Skeletal muscle satellite cell (primary cell): Measurements from ENCODE around the gene PTPRG.

Source experiments
- H3K27me3 ChIP-seq: 2 replicates; pipeline ENCODE4 v1.7.0; 2013; ENCODE audit warnings: low read length; ENCODE audit not compliant: control insufficient read depth, insufficient read depth
- H3K36me3 ChIP-seq: 2 replicates; pipeline ENCODE4 v1.7.0; 2013; ENCODE audit warnings: mild to moderate bottlenecking, control low read depth, low read length; ENCODE audit not compliant: insufficient read depth
- H3K4me1 ChIP-seq: 2 replicates; pipeline ENCODE4 v1.7.0; 2013; ENCODE audit warnings: low read length; ENCODE audit not compliant: control insufficient read depth, insufficient read depth
- H3K4me2 ChIP-seq: 2 replicates; pipeline ENCODE4 v1.7.0; 2013; ENCODE audit warnings: mild to moderate bottlenecking, low read length
- H3K4me3 ChIP-seq: 2 replicates; pipeline ENCODE4 v1.7.0; 2013; ENCODE audit warnings: low read length
- H3K9ac ChIP-seq: 2 replicates; pipeline ENCODE4 v1.7.0; 2013; ENCODE audit warnings: mild to moderate bottlenecking, low read depth, low read length, moderate library complexity
- H3K9me3 ChIP-seq: replicated peaks from 2 replicates; pipeline ENCODE4 v1.7.0; 2013; ENCODE audit warnings: mild to moderate bottlenecking, control low read depth, low read length

The PTPRG gene

DNA sequence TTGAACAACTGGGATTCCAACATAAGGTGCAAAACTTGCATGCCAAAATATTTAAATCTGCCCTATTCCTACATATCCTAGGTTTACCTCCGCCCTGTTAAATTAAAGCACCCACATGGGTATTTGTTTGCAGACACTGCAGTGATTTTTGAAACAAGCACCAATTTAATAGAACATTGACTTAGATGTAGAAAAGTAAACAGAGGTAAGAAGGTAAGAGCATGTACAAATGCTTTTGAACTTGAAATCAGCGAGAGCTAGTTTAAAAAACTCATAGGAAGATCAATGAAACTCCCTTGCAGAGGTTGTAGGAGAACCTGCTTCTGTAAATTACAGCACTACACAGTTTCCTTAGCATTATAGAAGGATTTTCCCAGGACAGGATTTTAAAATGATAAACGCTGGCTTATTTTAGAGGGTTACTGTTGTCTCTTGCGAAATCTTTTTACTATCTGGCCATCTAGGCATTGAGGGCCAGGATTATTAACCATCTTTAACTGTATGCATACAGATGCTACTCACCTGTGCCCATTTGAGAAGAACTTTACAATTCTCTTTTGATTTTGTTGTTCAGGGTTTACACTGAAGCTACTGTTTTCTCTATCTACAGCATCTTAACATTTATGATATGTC lies 527.2 kb downstream of the PTPRG start:
- Histone ChIP-seq H3K4me2 (no peak overlapping the region), H3K4me1 (no peaks in the 10 kb centered on the region), H3K9ac (no peak overlapping the region), H3K4me3 (no peak overlapping the region), H3K27me3 (no peaks in the 10 kb centered on the region), H3K9me3 (no peaks in the 10 kb centered on the region), H3K36me3 (no peaks in the 10 kb centered on the region)

DNA sequence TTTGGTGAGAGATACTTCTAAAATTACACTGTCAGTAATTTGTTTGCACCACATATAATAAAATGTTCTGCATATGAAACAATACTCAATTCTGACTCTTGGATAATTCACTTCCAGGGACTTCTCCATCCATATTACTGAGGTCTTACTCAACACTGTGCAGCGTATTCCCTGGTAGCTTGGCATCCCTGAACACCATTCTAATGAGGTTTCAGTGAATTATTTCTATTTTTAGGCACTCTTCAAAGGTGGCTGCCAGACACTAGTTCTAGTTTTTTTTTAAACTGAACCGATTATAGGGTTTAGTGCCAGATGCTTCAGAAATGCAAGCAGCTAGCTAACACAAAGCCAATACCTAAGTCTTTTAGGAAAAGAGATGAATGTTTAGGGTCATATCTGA lies 528.7 kb downstream of the PTPRG start:
- no peak overlapping the region for H3K4me3 ChIP-seq
- no peak overlapping the region for H3K9ac ChIP-seq
- H3K4me2 ChIP-seq: no peak overlapping the region
- H3K27me3 ChIP-seq: no peaks in the 10 kb centered on the region
- no peaks in the 10 kb centered on the region for H3K9me3 ChIP-seq
- no peaks in the 10 kb centered on the region for H3K4me1 ChIP-seq
- no peaks in the 10 kb centered on the region for H3K36me3 ChIP-seq

DNA sequence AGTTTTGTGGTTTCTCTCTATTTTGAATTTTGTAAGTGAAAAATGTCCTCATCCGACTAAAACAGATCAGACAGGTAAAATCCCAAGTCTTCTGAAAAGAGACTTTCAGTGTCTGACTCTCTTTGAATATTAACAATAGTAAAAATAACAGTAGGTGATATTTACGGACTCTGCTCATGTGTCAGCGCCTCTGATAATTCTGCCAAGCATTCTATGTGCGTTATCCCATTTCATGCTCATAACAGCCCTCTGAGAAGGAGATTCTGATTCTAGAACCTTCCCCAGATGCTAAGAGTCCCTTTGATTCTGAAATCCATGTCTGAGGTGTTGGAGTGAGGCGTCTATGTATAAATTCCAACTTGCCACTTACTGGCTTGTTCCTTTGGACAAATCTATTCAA lies 529.1 kb downstream of the PTPRG start:
- H3K4me1 ChIP-seq: no peaks in the 10 kb centered on the region
- H3K4me2 ChIP-seq: no peak overlapping the region
- H3K9me3 ChIP-seq: no peaks in the 10 kb centered on the region
- no peaks in the 10 kb centered on the region for H3K36me3 ChIP-seq
- no peaks in the 10 kb centered on the region for H3K27me3 ChIP-seq
- H3K9ac ChIP-seq: no peak overlapping the region
- no peak overlapping the region for H3K4me3 ChIP-seq

DNA sequence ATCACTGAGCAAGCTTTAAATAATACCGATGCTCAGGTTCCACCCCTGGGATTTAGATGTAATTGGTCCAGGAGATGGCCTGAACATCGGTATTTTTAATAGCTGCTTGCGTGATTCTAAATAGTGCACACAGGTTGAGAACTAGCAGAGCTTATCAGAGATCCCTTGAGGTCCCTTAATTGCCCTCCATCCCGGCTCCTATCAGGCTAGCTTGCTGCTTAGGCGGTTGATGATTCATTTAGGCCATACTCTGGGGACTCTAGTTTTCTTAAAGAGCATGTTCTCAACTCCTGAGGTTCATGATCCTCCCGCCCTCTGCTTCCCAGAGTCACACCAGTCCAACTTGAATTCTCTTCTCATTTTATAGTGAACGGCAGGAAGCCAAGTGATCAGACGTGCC lies 531.7 kb downstream of the PTPRG start:
- Histone ChIP-seq H3K9ac (no peak overlapping the region), H3K4me3 (no peak overlapping the region), H3K27me3 (no peaks in the 10 kb centered on the region), H3K9me3 (no peaks in the 10 kb centered on the region), H3K36me3 (no peaks in the 10 kb centered on the region), H3K4me2 (no peak overlapping the region), H3K4me1 (peaks cover 5% of the 10 kb centered on the region)

DNA sequence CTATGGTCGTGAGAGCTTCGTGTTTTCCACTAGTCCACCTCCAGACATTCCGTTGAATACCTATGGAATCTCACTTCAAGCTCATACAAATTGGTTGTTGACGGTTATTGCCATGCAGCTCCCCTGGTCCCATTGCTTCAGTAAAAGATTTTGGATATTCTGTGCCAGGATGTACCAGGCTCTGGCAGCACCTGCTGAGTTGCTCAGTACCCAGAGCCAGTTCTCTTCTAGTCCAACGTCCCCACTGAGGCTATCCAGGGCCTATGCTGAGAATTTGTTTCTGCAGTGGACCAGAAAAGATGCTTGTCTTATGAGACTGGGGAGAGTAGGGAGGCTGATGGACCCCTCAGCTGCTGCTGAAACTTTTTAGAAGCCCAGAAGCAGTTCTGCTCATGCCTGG lies 533.1 kb downstream of the PTPRG start:
- no peaks in the 10 kb centered on the region for H3K9me3 ChIP-seq
- no peaks in the 10 kb centered on the region for H3K27me3 ChIP-seq
- peaks cover 5% of the 10 kb centered on the region for H3K4me1 ChIP-seq
- no peaks in the 10 kb centered on the region for H3K36me3 ChIP-seq
- no peak overlapping the region for H3K4me3 ChIP-seq
- no peak overlapping the region for H3K4me2 ChIP-seq
- H3K9ac ChIP-seq: no peak overlapping the region

DNA sequence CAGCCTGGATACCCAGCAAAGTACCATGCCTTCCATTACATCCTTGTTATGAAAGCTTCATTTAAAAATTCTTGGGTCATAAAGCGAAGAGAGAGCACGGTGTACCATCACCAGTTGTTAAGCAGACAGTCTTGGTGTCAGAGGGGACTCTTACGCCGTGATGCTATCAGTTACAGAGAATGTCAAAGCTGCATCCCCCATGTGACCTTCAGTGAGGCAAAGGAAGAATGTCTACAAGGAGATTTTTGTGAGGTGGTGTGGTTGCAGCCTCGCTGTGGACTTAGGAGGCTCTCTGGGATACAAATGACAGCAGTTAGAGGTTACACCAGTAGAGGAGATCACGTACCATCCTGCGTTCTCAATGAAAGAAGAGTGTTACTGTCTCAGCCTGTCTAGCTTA lies 533.7 kb downstream of the PTPRG start:
- H3K9me3 ChIP-seq: no peaks in the 10 kb centered on the region
- H3K27me3 ChIP-seq: no peaks in the 10 kb centered on the region
- no peak overlapping the region for H3K4me3 ChIP-seq
- peaks cover 5% of the 10 kb centered on the region for H3K4me1 ChIP-seq
- no peaks in the 10 kb centered on the region for H3K36me3 ChIP-seq
- H3K9ac ChIP-seq: no peak overlapping the region
- no peak overlapping the region for H3K4me2 ChIP-seq

DNA sequence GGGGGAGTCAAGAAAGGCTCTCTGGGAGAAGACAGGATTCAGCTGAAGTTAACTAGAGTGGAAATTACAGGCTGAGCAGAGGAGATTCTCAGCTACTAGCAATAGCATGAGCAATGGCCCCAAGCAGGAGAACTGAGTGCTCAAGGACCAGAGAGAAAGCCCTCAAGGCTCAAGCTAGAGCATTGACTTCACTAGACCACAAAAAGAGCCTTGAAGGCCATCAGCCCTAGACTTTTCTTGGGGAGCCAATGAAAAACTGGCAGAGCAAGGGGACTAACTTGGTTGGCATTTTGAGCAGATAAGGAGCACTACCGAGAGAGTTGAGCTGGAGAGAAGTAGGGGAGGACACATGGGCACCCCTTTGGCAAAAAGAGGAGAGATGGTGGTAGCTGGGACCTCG lies 534.4 kb downstream of the PTPRG start:
- Histone ChIP-seq H3K27me3 (no peaks in the 10 kb centered on the region), H3K4me3 (no peak overlapping the region), H3K9ac (no peak overlapping the region), H3K9me3 (no peaks in the 10 kb centered on the region), H3K4me2 (no peak overlapping the region), H3K4me1 (peaks cover 5% of the 10 kb centered on the region), H3K36me3 (no peaks in the 10 kb centered on the region)

DNA sequence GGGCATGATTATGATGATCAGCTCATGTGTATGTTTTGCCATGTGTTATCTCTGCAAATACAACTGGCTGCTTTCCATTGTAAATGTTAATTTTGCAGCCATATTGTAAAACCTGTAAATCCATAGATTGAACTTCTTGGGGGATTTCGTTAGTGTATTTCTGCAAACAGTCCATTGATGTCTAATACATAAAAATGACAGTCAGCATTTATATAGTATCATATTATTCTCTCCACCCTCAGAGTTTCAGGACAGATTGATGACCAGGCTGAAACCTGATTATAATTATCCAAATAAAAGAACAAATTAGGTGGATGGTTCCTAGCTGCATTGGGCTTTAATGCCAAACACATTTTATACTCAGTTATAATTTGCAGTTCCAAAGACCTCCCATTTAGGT lies 535.1 kb downstream of the PTPRG start:
- no peak overlapping the region for H3K9ac ChIP-seq
- no peaks in the 10 kb centered on the region for H3K36me3 ChIP-seq
- no peaks in the 10 kb centered on the region for H3K9me3 ChIP-seq
- H3K4me2 ChIP-seq: no peak overlapping the region
- H3K27me3 ChIP-seq: no peaks in the 10 kb centered on the region
- H3K4me3 ChIP-seq: no peak overlapping the region
- peaks cover 5% of the 10 kb centered on the region for H3K4me1 ChIP-seq

DNA sequence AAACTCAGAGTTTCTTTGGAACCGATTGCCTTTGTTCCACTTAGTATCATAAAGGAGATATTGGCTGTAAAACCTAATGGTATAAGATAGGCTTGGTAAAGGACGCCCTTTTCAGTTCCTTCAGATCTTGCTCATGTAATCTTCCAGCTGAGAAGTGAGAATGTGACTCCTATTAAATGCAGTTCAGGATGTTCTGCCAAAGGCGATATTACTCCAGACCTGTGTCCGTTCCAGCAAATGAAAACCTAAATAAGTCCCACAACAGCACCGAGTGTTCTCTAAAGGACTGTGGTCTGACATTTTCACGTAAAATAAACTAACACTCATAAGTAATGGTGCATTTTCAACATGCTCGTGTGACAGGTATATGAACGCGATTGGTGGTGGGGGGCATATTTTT lies 535.8 kb downstream of the PTPRG start:
- no peaks in the 10 kb centered on the region for H3K9me3 ChIP-seq
- H3K4me1 ChIP-seq: peaks cover 5% of the 10 kb centered on the region
- no peak overlapping the region for H3K9ac ChIP-seq
- H3K27me3 ChIP-seq: no peaks in the 10 kb centered on the region
- no peak overlapping the region for H3K4me3 ChIP-seq
- no peak overlapping the region for H3K4me2 ChIP-seq
- H3K36me3 ChIP-seq: no peaks in the 10 kb centered on the region

DNA sequence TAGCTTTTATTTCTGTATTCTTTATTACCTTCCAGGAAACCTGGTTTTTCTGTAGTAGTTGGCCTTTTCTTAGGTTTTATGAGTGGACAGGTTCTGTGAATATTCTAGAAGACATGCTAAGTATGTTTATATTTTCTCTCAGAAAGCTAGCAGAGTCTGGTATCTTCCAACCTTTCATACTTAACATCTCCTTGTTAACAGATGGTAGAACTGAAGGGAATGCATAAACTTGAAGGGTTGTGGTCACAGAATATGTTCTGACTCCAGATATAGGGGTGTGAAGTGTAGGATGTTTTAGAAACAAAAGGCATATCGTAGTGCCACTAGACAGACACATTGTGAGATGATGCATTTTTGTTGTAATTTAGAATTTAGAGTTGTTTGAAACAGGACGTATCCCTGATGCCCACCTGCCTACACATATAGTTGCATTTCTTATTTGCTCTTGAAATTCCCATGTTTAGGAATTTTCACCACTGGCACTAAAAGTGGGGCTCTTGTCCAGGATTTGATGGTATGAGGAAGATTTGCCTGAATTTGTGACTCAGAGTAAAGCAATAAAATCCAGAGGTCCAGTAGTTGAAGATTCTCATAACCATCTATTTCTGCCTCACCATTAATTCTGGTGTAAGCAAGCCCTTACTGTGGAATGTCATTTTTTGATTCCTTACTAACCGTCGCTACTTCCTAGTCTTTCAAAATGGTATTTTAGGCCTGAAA lies 537.4 kb downstream of the PTPRG start:
- Histone ChIP-seq H3K9me3 (no peaks in the 10 kb centered on the region), H3K36me3 (no peaks in the 10 kb centered on the region), H3K27me3 (no peaks in the 10 kb centered on the region), H3K4me2 (no peak overlapping the region), H3K4me1 (peaks cover 5% of the 10 kb centered on the region), H3K9ac (no peak overlapping the region), H3K4me3 (no peak overlapping the region)

DNA sequence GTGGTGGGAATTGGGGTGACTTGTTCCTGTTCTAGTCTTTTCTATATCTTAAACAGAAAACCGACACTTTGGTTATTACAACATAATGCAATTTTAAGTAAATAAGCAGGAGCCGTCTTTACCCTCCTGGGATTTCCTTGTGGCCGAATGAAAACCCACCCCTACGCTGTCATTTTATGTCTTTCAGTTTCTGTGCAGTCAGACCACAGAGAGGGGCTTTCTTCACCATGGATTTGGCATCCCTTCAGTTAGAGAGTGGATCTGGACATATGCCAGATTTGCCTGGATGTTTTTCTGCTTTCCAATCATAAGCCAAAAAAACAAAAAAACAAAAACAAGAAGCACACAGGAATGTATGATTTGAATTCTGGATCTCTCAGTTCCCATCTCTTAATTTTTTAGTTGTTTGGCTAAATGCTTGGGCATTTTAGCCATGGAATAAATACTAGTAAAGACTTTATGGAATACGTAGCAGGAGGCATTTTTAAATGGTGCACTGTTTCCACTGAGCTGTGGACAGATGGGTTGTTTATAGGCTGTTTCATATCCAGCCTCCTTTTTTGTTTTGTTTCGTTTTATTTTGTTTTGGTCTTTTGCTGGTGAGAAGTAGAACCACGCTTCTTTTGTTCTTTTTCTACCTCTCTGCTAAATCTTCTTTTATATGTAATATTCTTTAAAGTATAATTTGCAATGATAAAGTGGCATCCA lies 539.1 kb downstream of the PTPRG start:
- no peaks in the 10 kb centered on the region for H3K36me3 ChIP-seq
- no peak overlapping the region for H3K4me2 ChIP-seq
- H3K9me3 ChIP-seq: no peaks in the 10 kb centered on the region
- peaks cover 5% of the 10 kb centered on the region for H3K4me1 ChIP-seq
- no peaks in the 10 kb centered on the region for H3K27me3 ChIP-seq
- no peak overlapping the region for H3K9ac ChIP-seq
- H3K4me3 ChIP-seq: no peak overlapping the region

DNA sequence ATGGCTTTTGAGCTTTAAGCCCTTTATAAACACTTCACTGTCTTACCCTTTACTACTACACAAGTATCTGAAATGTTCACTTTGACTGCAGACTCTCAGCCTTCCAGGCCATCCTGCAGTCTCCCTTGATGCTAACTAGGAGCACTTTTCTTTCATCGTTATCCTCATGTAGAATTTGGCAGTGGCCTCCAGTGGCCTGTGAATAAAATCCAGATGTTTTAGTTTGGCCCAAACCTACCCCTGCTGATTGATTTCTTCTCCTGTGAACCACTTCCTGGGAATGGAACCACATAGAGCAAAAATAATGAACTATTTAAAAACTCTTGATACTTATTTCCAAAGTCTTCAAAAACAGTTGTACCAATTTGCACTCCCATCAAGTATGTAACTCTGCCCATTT lies 540.1 kb downstream of the PTPRG start:
- Histone ChIP-seq H3K36me3 (no peaks in the 10 kb centered on the region), H3K4me2 (no peak overlapping the region), H3K4me3 (no peak overlapping the region), H3K9me3 (no peaks in the 10 kb centered on the region), H3K4me1 (peaks cover 5% of the 10 kb centered on the region), H3K9ac (no peak overlapping the region), H3K27me3 (no peaks in the 10 kb centered on the region)
